NCI-H1930 (cell line): ENCODE results near the gene CCSER1.
"Not testable (repeated sequence)": the region's sequence is repeated elsewhere in the genome, so short reads cannot be mapped to it uniquely, and the experiment has no call there.

Experiments used
- DNase-seq, 2 experiments: peaks; one replicate each; lab custom pipeline; 2025; lab: John Stamatoyannopoulos, UW

CCSER1 gene

GRCh38 chr4:90705501-90705900, 578.3 kb downstream of the CCSER1 start:
- not testable (repeated sequence) for DNase-seq

GRCh38 chr4:90715242-90715641, 588.0 kb downstream of the CCSER1 start:
- no peak for DNase-seq

- no peak for DNase-seq
Measured at GRCh38 chr4:90718931-90719330, 591.7 kb downstream of the CCSER1 start.

GRCh38 chr4:90727938-90728337, 600.7 kb downstream of the CCSER1 start:
- DNase-seq, result no peak

- no peak for DNase-seq
Measured at GRCh38 chr4:90730752-90731151, 603.6 kb downstream of the CCSER1 start.

GRCh38 chr4:90733211-90733610, 606.0 kb downstream of the CCSER1 start:
- DNase-seq, result no peak

GRCh38 chr4:90745176-90745575, 618.0 kb downstream of the CCSER1 start:
- no peak for DNase-seq

GRCh38 chr4:90753068-90753467, 625.9 kb downstream of the CCSER1 start:
- DNase-seq, result no peak

- DNase-seq, result no peak
Measured at GRCh38 chr4:90757534-90758060, 630.4 kb downstream of the CCSER1 start.

- no peak for DNase-seq
Measured at GRCh38 chr4:90760059-90760458, 632.9 kb downstream of the CCSER1 start.

- no peak for DNase-seq
Measured at GRCh38 chr4:90766837-90767236, 639.6 kb downstream of the CCSER1 start.

GRCh38 chr4:90769251-90769650, 642.1 kb downstream of the CCSER1 start:
- DNase-seq, result no peak

GRCh38 chr4:90780193-90780592, 653.0 kb downstream of the CCSER1 start:
- no peak for DNase-seq

GRCh38 chr4:90786602-90787001, 659.4 kb downstream of the CCSER1 start:
- no peak for DNase-seq

- DNase-seq, result no peak
Measured at GRCh38 chr4:90792696-90793095, 665.5 kb downstream of the CCSER1 start.

GRCh38 chr4:90798948-90799347, 671.8 kb downstream of the CCSER1 start:
- DNase-seq, result no peak

- no peak for DNase-seq
Measured at GRCh38 chr4:90799895-90800294, 672.7 kb downstream of the CCSER1 start.

- DNase-seq, result no peak
Measured at GRCh38 chr4:90815569-90815968, 688.4 kb downstream of the CCSER1 start.

GRCh38 chr4:90816754-90817153, 689.6 kb downstream of the CCSER1 start:
- DNase-seq, result no peak

- no peak for DNase-seq
Measured at GRCh38 chr4:90824266-90825150, 697.3 kb downstream of the CCSER1 start.

GRCh38 chr4:90825849-90826248, 698.7 kb downstream of the CCSER1 start:
- no peak for DNase-seq

- peak in 1 of 2 experiments; percentile 14 for DNase-seq
Measured at GRCh38 chr4:90833706-90834105, 706.5 kb downstream of the CCSER1 start.

- no peak for DNase-seq
Measured at GRCh38 chr4:90837241-90837640, 710.0 kb downstream of the CCSER1 start.

GRCh38 chr4:90838859-90839258, 711.7 kb downstream of the CCSER1 start:
- not testable (repeated sequence) for DNase-seq
